HepG2 (cell line): ENCODE measurements around the gene MASP1. TPM values are rescaled to one million over a fixed set of nuclear protein-coding genes. Genes with fewer than 3 reads are reported as not detected.

Experiments
- POGK ChIP-seq: sonication (generic); formaldehyde crosslinking; conservative IDR thresholded peaks from 2 replicates; pipeline ENCODE4 v1.8.0; 2022; ENCODE audit warnings: mild to moderate bottlenecking, moderate library complexity, missing genetic modification reagents
- RXRB ChIP-seq: IDR thresholded peaks from 2 replicates; pipeline ENCODE4 v1.6.1; 2016; ENCODE audit warnings: borderline replicate concordance, missing genetic modification reagents, missing compliant biosample characterization
- SMARCE1 ChIP-seq: fragments of 450-650 bp; IDR thresholded peaks from 2 replicates; pipeline ENCODE4 v1.6.1; 2017; ENCODE audit warnings: borderline replicate concordance
- TBX3 ChIP-seq: fragments of 450-650 bp; IDR thresholded peaks from 2 replicates; pipeline ENCODE4 v1.6.1; 2017; ENCODE audit warnings: antibody characterized with exemption, mild to moderate bottlenecking, inconsistent platforms, borderline replicate concordance
- ZNF317 ChIP-seq: sonication (generic); formaldehyde crosslinking; IDR thresholded peaks from 2 replicates; pipeline ENCODE4 v1.5.0; 2020; ENCODE audit warnings: mild to moderate bottlenecking, missing genetic modification reagents
- ZNF432 ChIP-seq: sonication (generic); formaldehyde crosslinking; IDR thresholded peaks from 2 replicates; pipeline ENCODE4 v1.5.0; 2020; ENCODE audit warnings: missing genetic modification reagents, mild to moderate bottlenecking, borderline replicate concordance
- ZNF44 ChIP-seq: sonication (generic); formaldehyde crosslinking; IDR thresholded peaks from 2 replicates; pipeline ENCODE4 v1.5.1; 2020; ENCODE audit warnings: mild to moderate bottlenecking, missing genetic modification reagents
- ZNF460 ChIP-seq: sonication (generic); formaldehyde crosslinking; IDR thresholded peaks from 2 replicates; pipeline ENCODE4 v1.5.1; 2020; ENCODE audit warnings: missing genetic modification reagents, mild to moderate bottlenecking, borderline replicate concordance
- ZNF605 ChIP-seq: sonication (generic); formaldehyde crosslinking; IDR thresholded peaks from 2 replicates; pipeline ENCODE4 v1.8.0; 2022; ENCODE audit warnings: mild to moderate bottlenecking, missing genetic modification reagents
- ZNF737 ChIP-seq: sonication (generic); formaldehyde crosslinking; IDR thresholded peaks from 2 replicates; pipeline ENCODE4 v1.5.0; 2020; ENCODE audit warnings: missing genetic modification reagents, mild to moderate bottlenecking, borderline replicate concordance
- ZSCAN25 ChIP-seq: sonication (generic); formaldehyde crosslinking; IDR thresholded peaks from 2 replicates; pipeline ENCODE4 v1.8.0; 2022; ENCODE audit warnings: mild to moderate bottlenecking, missing genetic modification reagents
- polyA plus RNA-seq, 8 experiments: library from polyadenylated mRNA; depleted of rRNA in 3 of 8; stranded (reverse) in 7 of 8; unstranded in 1 of 8; fragments of >200 nt; fragmentation: Illumina TruSeq in 4 of 8; extraction: Trizol in 4 of 8; gene quantifications; 2 replicates each; pipeline versions ENCODE4 v1.2.1 to v1.2.3, GENCODE V29; 2011 to 2016; ENCODE audit warnings: low read depth in 4 of 8, missing spikeins in 1 of 8, mixed read lengths in 1 of 8; ENCODE audit not compliant: insufficient read depth in 1 of 8
- total RNA-seq, 5 experiments: library from RNA; depleted of rRNA; stranded (reverse); fragments of >200 nt; fragmentation: Illumina TruSeq; extraction: Trizol; gene quantifications; 2 replicates each; pipeline ENCODE4 v1.2.3, GENCODE V29; 2016; ENCODE audit warnings: low read depth in 1 of 5
- TF ChIP-seq, protein P1 (sequence below): sonication (generic); formaldehyde crosslinking; IDR thresholded peaks from 2 replicates; pipeline ENCODE4 v1.8.0; 2022; ENCODE audit warnings: mild to moderate bottlenecking, missing genetic modification reagents
- TF ChIP-seq, protein P2 (sequence below): sonication (generic); formaldehyde crosslinking; conservative IDR thresholded peaks from 2 replicates; pipeline ENCODE4 v1.4.0; 2020; ENCODE audit warnings: missing genetic modification reagents
- TF ChIP-seq, protein P3 (sequence below): sonication (generic); formaldehyde crosslinking; IDR thresholded peaks from 2 replicates; pipeline ENCODE4 v1.4.0; 2020; ENCODE audit warnings: missing genetic modification reagents, borderline replicate concordance
- TF ChIP-seq, protein P4 (sequence below): IDR thresholded peaks from 2 replicates; pipeline ENCODE4 v1.6.1; 2016
- TF ChIP-seq, protein P5 (sequence below): IDR thresholded peaks from 2 replicates; pipeline ENCODE4 v1.4.0; 2020; ENCODE audit warnings: mild to moderate bottlenecking, missing genetic modification reagents

The MASP1 gene
- total and polyA plus RNA-seq, 2 of the 13 experiments (the other 11 are each of a cell fraction or from before 2014, with no cell fraction given), result 10.8 to 56.0 TPM

- TF ChIP-seq, protein P1, sequence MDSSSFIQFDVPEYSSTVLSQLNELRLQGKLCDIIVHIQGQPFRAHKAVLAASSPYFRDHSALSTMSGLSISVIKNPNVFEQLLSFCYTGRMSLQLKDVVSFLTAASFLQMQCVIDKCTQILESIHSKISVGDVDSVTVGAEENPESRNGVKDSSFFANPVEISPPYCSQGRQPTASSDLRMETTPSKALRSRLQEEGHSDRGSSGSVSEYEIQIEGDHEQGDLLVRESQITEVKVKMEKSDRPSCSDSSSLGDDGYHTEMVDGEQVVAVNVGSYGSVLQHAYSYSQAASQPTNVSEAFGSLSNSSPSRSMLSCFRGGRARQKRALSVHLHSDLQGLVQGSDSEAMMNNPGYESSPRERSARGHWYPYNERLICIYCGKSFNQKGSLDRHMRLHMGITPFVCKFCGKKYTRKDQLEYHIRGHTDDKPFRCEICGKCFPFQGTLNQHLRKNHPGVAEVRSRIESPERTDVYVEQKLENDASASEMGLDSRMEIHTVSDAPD, result no peak
- no peak for TF ChIP-seq ZNF44 (CRISPR knock-in tag)
- TF ChIP-seq ZNF460, result no peak
- TF ChIP-seq, protein P2, sequence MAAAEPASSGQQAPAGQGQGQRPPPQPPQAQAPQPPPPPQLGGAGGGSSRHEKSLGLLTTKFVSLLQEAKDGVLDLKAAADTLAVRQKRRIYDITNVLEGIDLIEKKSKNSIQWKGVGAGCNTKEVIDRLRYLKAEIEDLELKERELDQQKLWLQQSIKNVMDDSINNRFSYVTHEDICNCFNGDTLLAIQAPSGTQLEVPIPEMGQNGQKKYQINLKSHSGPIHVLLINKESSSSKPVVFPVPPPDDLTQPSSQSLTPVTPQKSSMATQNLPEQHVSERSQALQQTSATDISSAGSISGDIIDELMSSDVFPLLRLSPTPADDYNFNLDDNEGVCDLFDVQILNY (CRISPR knock-in tag), result no peak
- TF ChIP-seq, protein P3, sequence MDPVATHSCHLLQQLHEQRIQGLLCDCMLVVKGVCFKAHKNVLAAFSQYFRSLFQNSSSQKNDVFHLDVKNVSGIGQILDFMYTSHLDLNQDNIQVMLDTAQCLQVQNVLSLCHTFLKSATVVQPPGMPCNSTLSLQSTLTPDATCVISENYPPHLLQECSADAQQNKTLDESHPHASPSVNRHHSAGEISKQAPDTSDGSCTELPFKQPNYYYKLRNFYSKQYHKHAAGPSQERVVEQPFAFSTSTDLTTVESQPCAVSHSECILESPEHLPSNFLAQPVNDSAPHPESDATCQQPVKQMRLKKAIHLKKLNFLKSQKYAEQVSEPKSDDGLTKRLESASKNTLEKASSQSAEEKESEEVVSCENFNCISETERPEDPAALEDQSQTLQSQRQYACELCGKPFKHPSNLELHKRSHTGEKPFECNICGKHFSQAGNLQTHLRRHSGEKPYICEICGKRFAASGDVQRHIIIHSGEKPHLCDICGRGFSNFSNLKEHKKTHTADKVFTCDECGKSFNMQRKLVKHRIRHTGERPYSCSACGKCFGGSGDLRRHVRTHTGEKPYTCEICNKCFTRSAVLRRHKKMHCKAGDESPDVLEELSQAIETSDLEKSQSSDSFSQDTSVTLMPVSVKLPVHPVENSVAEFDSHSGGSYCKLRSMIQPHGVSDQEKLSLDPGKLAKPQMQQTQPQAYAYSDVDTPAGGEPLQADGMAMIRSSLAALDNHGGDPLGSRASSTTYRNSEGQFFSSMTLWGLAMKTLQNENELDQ (CRISPR knock-in tag), result no peak
- TF ChIP-seq TBX3, result 0 out of 2 replicates have a peak, but pooled peaks have one; percentile 7
- TF ChIP-seq, protein P4, sequence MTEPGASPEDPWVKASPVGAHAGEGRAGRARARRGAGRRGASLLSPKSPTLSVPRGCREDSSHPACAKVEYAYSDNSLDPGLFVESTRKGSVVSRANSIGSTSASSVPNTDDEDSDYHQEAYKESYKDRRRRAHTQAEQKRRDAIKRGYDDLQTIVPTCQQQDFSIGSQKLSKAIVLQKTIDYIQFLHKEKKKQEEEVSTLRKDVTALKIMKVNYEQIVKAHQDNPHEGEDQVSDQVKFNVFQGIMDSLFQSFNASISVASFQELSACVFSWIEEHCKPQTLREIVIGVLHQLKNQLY (CRISPR knock-in tag), result peak; percentile 78
- no peak for TF ChIP-seq ZSCAN25 (CRISPR knock-in tag)
- peak; percentile 69; the same call in 1 of the 2 replicates for TF ChIP-seq POGK (CRISPR knock-in tag)
- no peak for TF ChIP-seq ZNF432 (CRISPR knock-in tag)
- TF ChIP-seq ZNF605 (CRISPR knock-in tag), result peak; percentile 72; the same call in 1 of the 2 replicates
- no peak for TF ChIP-seq SMARCE1
- TF ChIP-seq RXRB (CRISPR knock-in tag), result peak; percentile 100
- no peak; the same call in 1 of the 2 replicates for TF ChIP-seq ZNF317 (CRISPR knock-in tag)
- TF ChIP-seq, protein P5, sequence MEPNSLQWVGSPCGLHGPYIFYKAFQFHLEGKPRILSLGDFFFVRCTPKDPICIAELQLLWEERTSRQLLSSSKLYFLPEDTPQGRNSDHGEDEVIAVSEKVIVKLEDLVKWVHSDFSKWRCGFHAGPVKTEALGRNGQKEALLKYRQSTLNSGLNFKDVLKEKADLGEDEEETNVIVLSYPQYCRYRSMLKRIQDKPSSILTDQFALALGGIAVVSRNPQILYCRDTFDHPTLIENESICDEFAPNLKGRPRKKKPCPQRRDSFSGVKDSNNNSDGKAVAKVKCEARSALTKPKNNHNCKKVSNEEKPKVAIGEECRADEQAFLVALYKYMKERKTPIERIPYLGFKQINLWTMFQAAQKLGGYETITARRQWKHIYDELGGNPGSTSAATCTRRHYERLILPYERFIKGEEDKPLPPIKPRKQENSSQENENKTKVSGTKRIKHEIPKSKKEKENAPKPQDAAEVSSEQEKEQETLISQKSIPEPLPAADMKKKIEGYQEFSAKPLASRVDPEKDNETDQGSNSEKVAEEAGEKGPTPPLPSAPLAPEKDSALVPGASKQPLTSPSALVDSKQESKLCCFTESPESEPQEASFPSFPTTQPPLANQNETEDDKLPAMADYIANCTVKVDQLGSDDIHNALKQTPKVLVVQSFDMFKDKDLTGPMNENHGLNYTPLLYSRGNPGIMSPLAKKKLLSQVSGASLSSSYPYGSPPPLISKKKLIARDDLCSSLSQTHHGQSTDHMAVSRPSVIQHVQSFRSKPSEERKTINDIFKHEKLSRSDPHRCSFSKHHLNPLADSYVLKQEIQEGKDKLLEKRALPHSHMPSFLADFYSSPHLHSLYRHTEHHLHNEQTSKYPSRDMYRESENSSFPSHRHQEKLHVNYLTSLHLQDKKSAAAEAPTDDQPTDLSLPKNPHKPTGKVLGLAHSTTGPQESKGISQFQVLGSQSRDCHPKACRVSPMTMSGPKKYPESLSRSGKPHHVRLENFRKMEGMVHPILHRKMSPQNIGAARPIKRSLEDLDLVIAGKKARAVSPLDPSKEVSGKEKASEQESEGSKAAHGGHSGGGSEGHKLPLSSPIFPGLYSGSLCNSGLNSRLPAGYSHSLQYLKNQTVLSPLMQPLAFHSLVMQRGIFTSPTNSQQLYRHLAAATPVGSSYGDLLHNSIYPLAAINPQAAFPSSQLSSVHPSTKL, result peak; percentile 97
- TF ChIP-seq ZNF737 (CRISPR knock-in tag), result no peak
Observed at GRCh38 chr3:187276397-187277128, 15.0 kb downstream of the MASP1 start (continued).
